ENCODE measurements around the gene APOE.
"Not testable (repeated sequence)": the region's sequence is repeated elsewhere in the genome, so short reads cannot be mapped to it uniquely, and the experiment has no call there.

Gene APOE

GRCh38 chr19:44905437-44906160 is at the start of gene APOE:
Gene APOE (plus strand): TSS chr19:44905796. CDS start chr19:44906625, 829 bp downstream.
- DNase-seq: no peak

- no peak for DNase-seq
Observed at GRCh38 chr19:44856421-44857083, 49.0 kb upstream of the APOE start.

- no peak for DNase-seq
Observed at GRCh38 chr19:44857837-44858236, 47.8 kb upstream of the APOE start.

GRCh38 chr19:44861576-44861975 is 44.0 kb upstream of the APOE start:
- not testable (repeated sequence) for DNase-seq

GRCh38 chr19:44863990-44864389 is 41.6 kb upstream of the APOE start:
- no peak for DNase-seq

- no peak for DNase-seq
Observed at GRCh38 chr19:44865196-44865767, 40.3 kb upstream of the APOE start.

GRCh38 chr19:44866664-44867063 is 38.9 kb upstream of the APOE start:
- no peak for DNase-seq

GRCh38 chr19:44867578-44867977 is 38.0 kb upstream of the APOE start:
- DNase-seq: no peak

GRCh38 chr19:44869733-44870470 is 35.7 kb upstream of the APOE start:
- no peak for DNase-seq

GRCh38 chr19:44871809-44872208 is 33.8 kb upstream of the APOE start:
- DNase-seq: no peak

- DNase-seq: no peak
Observed at GRCh38 chr19:44872661-44873060, 32.9 kb upstream of the APOE start.

- DNase-seq: no peak
Observed at GRCh38 chr19:44874317-44874716, 31.3 kb upstream of the APOE start.

- no peak for DNase-seq
Observed at GRCh38 chr19:44875666-44876451, 29.7 kb upstream of the APOE start.

- no peak for DNase-seq
Observed at GRCh38 chr19:44876930-44877535, 28.6 kb upstream of the APOE start.

- no peak for DNase-seq
Observed at GRCh38 chr19:44878120-44878865, 27.3 kb upstream of the APOE start.

GRCh38 chr19:44879309-44880065 is 26.1 kb upstream of the APOE start:
- no peak for DNase-seq

- no peak for DNase-seq
Observed at GRCh38 chr19:44882063-44882462, 23.5 kb upstream of the APOE start.

GRCh38 chr19:44882619-44883397 is 22.8 kb upstream of the APOE start:
- DNase-seq: not testable (repeated sequence)

GRCh38 chr19:44883922-44884321 is 21.7 kb upstream of the APOE start:
- DNase-seq: no peak

- no peak for DNase-seq
Observed at GRCh38 chr19:44884566-44884965, 21.0 kb upstream of the APOE start.
